ENCODE measurements around the gene NSG1.

The NSG1 gene

GRCh38 chr4:4386736-4387392 lies at the start of gene NSG1:
TSS of gene NSG1 (plus strand) at chr4:4387102. CDS start at chr4:4387630, 528 bp downstream.
- peak in 2 of 6 experiments; percentile 4 to 24 for DNase-seq

GRCh38 chr4:4338210-4339001 lies 48.5 kb upstream of the NSG1 start:
- no peak for DNase-seq

GRCh38 chr4:4339504-4340085 lies 47.3 kb upstream of the NSG1 start:
- DNase-seq, result no peak

- no peak for DNase-seq
Measured at GRCh38 chr4:4341861-4342650, 44.8 kb upstream of the NSG1 start.

- DNase-seq, result no peak
Measured at GRCh38 chr4:4343038-4343437, 43.9 kb upstream of the NSG1 start.

GRCh38 chr4:4344915-4345527 lies 41.9 kb upstream of the NSG1 start:
- no peak for DNase-seq

GRCh38 chr4:4347585-4347984 lies 39.3 kb upstream of the NSG1 start:
- DNase-seq, result no peak

- DNase-seq, result peak in 4 of 6 experiments; percentile 4 to 81 (median 54)
Measured at GRCh38 chr4:4348585-4348984, 38.3 kb upstream of the NSG1 start.

- no peak for DNase-seq
Measured at GRCh38 chr4:4349867-4350266, 37.0 kb upstream of the NSG1 start.

GRCh38 chr4:4350909-4351308 lies 36.0 kb upstream of the NSG1 start:
- DNase-seq, result no peak

- DNase-seq, result no peak
Measured at GRCh38 chr4:4355302-4355701, 31.6 kb upstream of the NSG1 start.

GRCh38 chr4:4356106-4357041 lies 30.5 kb upstream of the NSG1 start:
- no peak for DNase-seq

GRCh38 chr4:4358093-4358854 lies 28.6 kb upstream of the NSG1 start:
- no peak for DNase-seq

- no peak for DNase-seq
Measured at GRCh38 chr4:4361883-4362282, 25.0 kb upstream of the NSG1 start.

GRCh38 chr4:4362991-4363697 lies 23.8 kb upstream of the NSG1 start:
- no peak for DNase-seq

GRCh38 chr4:4364061-4364460 lies 22.8 kb upstream of the NSG1 start:
- no peak for DNase-seq

- DNase-seq, result no peak
Measured at GRCh38 chr4:4364486-4365208, 22.3 kb upstream of the NSG1 start.

- DNase-seq, result no peak
Measured at GRCh38 chr4:4368809-4369580, 17.9 kb upstream of the NSG1 start.
